ENCODE data around the gene BACE2. TPM values are rescaled to one million over a fixed set of nuclear protein-coding genes. Genes with fewer than 3 reads are reported as not detected.

The BACE2 gene
- total and polyA plus RNA-seq, 2 donors (not counting 1 experiment from before 2014, with no cell fraction given) = 18.4 to 40.8 TPM

DNA sequence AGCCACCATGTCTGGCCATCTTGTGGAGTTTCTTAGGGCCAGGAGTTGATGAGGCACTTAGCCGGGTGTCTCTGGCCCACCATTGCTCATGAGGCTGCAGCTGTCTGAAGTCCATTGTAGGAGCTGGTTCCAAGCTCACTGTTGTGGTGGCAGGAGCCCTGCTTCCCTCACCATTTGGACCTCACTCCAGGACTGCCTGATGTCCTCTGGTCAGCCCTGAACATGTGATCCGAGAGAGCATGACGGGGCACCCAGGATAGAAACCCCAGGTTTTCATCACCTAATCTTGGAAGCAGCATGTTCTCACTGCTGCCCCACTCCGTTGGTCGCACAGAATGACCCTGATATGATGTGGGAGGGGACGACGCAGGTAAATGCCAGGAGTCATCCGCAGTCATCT, 92.5 kb downstream of the BACE2 start:
- WGBS (ENCODE audit: insufficient coverage) = 92% methylated on average over 3 of the region's 8 CpGs
- POLR2A ChIA-PET = no interaction called here

DNA sequence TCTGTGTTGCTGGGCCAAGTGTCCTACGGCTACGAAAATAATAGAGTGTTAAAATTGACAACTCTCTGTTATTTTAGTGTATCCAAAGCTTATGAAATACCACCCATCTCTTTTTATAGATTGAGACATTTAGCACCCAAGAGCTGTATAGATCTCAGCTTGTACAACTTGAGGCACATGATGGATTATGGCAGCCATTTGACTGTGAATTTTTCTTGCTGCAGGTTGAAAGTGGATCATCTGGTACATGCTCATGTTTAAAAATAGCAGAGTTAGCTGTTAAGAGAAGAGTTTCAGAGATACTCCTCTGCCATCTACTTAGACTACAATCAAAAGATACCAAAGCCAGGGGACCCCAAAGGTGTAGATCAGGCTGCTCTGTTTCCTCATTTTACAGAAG, 99.4 kb downstream of the BACE2 start:
- no CpG with 5 or more reads among the region's 2 CpGs for WGBS (ENCODE audit: insufficient coverage)
- no peak for ATAC-seq (ENCODE audit: low read depth)
- no peaks in the 10 kb centered on the region for H3K79me2 ChIP-seq (ENCODE audit: control insufficient read depth, insufficient read depth, low read length)
- peaks cover 0 to 12% (median 7%) of the 10 kb centered on the region in 3 donors for H3K9me3 ChIP-seq (ENCODE audit: control extremely low read depth in 1 of 3, control insufficient read depth in 2 of 3, insufficient read depth in 1 of 3, low read length in 2 of 3)
- POLR2A ChIA-PET = no interaction called here
- no peaks in the 10 kb centered on the region for H3K27me3 ChIP-seq (replicated peaks in 1 of 4; ENCODE audit: control extremely low read depth in 1 of 4, control insufficient read depth in 3 of 4, insufficient read depth in 4 of 4, low read length in 3 of 4)
- peaks cover 0 to 22% of the 10 kb centered on the region in 2 experiments for H3K36me3 ChIP-seq (replicated peaks in 1 of 2; ENCODE audit: control extremely low read depth in 1 of 2, control insufficient read depth in 1 of 2, extremely low read depth in 1 of 2, insufficient read depth in 2 of 2, low read length in 1 of 2)
- H3K4me3 ChIP-seq (ENCODE audit: control extremely low read depth in 1 of 5, extremely low read depth in 1 of 5, insufficient read depth in 1 of 5, low read depth in 2 of 5, low read length in 4 of 5) = no peak overlapping the region
- Mint-ChIP-seq H3K27me3 (no peaks in the 10 kb centered on the region), H3K27ac (no peak overlapping the region), H3K9me3 (ENCODE audit: insufficient read depth) (peaks cover 2% of the 10 kb centered on the region), H3K4me1 (no peaks in the 10 kb centered on the region), H3K4me3 (no peak overlapping the region)
- H4K20me1 ChIP-seq (ENCODE audit: control insufficient read depth, insufficient read depth, low read length, poor library complexity, severe bottlenecking) = peaks cover 3% of the 10 kb centered on the region
- no peak for TF ChIP-seq EZH2 (IDR thresholded peaks at IDR 0.05; ENCODE audit: borderline replicate concordance, insufficient read depth, low read depth, low read length, poor library complexity, severe bottlenecking)
- CTCF ChIA-PET = interaction anchor here (3.0 kb wide), 1 partner anchor 15 kb away, joined by 16 read pairs; no protein-coding TSS in a partner anchor
- H3K4me2 ChIP-seq (replicated peaks; ENCODE audit: low read depth, low read length, poor library complexity, severe bottlenecking) = no peak overlapping the region
- H3K9ac ChIP-seq (ENCODE audit: low read length) = no peak overlapping the region
- intact Hi-C loops (cut with micrococcal nuclease) = no loop called here
- H2AFZ ChIP-seq (ENCODE audit: insufficient read depth, low read depth, low read length, poor library complexity, severe bottlenecking) = no peak overlapping the region
- no peaks in the 10 kb centered on the region for H3K4me1 ChIP-seq (ENCODE audit: control insufficient read depth in 2 of 2, insufficient read depth in 2 of 2, low read length in 2 of 2)
- no peak overlapping the region for H3K27ac ChIP-seq (ENCODE audit: low read length in 2 of 2)
- no peak for DNase-seq

More for the DNA sequence above, 92.5 kb downstream of the BACE2 start:
- Mint-ChIP-seq H3K4me1 (no peaks in the 10 kb centered on the region), H3K27me3 (no peaks in the 10 kb centered on the region), H3K4me3 (no peak overlapping the region), H3K9me3 (ENCODE audit: insufficient read depth) (peaks cover 2% of the 10 kb centered on the region), H3K27ac (no peak overlapping the region)
- no peaks in the 10 kb centered on the region for H3K27me3 ChIP-seq (replicated peaks in 1 of 4; ENCODE audit: control extremely low read depth in 1 of 4, control insufficient read depth in 3 of 4, insufficient read depth in 4 of 4, low read length in 3 of 4)
- H3K4me1 ChIP-seq (ENCODE audit: control insufficient read depth in 2 of 2, insufficient read depth in 2 of 2, low read length in 2 of 2) = no peaks in the 10 kb centered on the region
- H2AFZ ChIP-seq (ENCODE audit: insufficient read depth, low read depth, low read length, poor library complexity, severe bottlenecking) = no peak overlapping the region
- H3K79me2 ChIP-seq (ENCODE audit: control insufficient read depth, insufficient read depth, low read length) = no peaks in the 10 kb centered on the region
- ATAC-seq (ENCODE audit: low read depth) = no peak
- peaks cover 0 to 3% (median 0%) of the 10 kb centered on the region in 3 donors for H3K9me3 ChIP-seq (ENCODE audit: control extremely low read depth in 1 of 3, control insufficient read depth in 2 of 3, insufficient read depth in 1 of 3, low read length in 2 of 3)
- H3K4me2 ChIP-seq (replicated peaks; ENCODE audit: low read depth, low read length, poor library complexity, severe bottlenecking) = no peak overlapping the region
- H3K27ac ChIP-seq (ENCODE audit: low read length in 2 of 2) = no peak overlapping the region
- CTCF ChIA-PET = interaction anchor here (0.8 kb wide), 1 partner anchor 23 kb away, joined by 3 read pairs; no protein-coding TSS in a partner anchor
- TF ChIP-seq, protein P1, sequence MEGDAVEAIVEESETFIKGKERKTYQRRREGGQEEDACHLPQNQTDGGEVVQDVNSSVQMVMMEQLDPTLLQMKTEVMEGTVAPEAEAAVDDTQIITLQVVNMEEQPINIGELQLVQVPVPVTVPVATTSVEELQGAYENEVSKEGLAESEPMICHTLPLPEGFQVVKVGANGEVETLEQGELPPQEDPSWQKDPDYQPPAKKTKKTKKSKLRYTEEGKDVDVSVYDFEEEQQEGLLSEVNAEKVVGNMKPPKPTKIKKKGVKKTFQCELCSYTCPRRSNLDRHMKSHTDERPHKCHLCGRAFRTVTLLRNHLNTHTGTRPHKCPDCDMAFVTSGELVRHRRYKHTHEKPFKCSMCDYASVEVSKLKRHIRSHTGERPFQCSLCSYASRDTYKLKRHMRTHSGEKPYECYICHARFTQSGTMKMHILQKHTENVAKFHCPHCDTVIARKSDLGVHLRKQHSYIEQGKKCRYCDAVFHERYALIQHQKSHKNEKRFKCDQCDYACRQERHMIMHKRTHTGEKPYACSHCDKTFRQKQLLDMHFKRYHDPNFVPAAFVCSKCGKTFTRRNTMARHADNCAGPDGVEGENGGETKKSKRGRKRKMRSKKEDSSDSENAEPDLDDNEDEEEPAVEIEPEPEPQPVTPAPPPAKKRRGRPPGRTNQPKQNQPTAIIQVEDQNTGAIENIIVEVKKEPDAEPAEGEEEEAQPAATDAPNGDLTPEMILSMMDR (IDR thresholded peaks at IDR 0.05) = no peak
- no peak for TF ChIP-seq EZH2 (IDR thresholded peaks at IDR 0.05; ENCODE audit: borderline replicate concordance, insufficient read depth, low read depth, low read length, poor library complexity, severe bottlenecking)
- H3K36me3 ChIP-seq (replicated peaks in 1 of 2; ENCODE audit: control extremely low read depth in 1 of 2, control insufficient read depth in 1 of 2, extremely low read depth in 1 of 2, insufficient read depth in 2 of 2, low read length in 1 of 2) = peaks cover 0 to 38% of the 10 kb centered on the region in 2 experiments
- H3K9ac ChIP-seq (ENCODE audit: low read length) = no peak overlapping the region
- no peaks in the 10 kb centered on the region for H4K20me1 ChIP-seq (ENCODE audit: control insufficient read depth, insufficient read depth, low read length, poor library complexity, severe bottlenecking)
- intact Hi-C loops (cut with micrococcal nuclease) = no loop called here
- no peak overlapping the region for H3K4me3 ChIP-seq (ENCODE audit: control extremely low read depth in 1 of 5, extremely low read depth in 1 of 5, insufficient read depth in 1 of 5, low read depth in 2 of 5, low read length in 4 of 5)
- no peak for DNase-seq
